ENCODE measurements around the gene EPHA5. TPM values are rescaled to one million over a fixed set of nuclear protein-coding genes. Genes with fewer than 3 reads are reported as not detected.

The EPHA5 gene
- total RNA-seq, 1 experiment from 2014 or later, result 1.9 TPM

GRCh38 chr4:65344278-65344825 lies 325.9 kb downstream of the EPHA5 start:
- ATAC-seq (no peak), DNase-seq (ENCODE audit: low read depth, low spot score) (no peak)

GRCh38 chr4:65343342-65343741 lies 326.9 kb downstream of the EPHA5 start:
- ChIA-PET CTCF (no interaction called here), POLR2A (no interaction called here)
- no peaks in the 10 kb centered on the region for H3K36me3 ChIP-seq (ENCODE audit: control insufficient read depth, insufficient read depth, low read length)
- DNase-seq (ENCODE audit: low read depth, low spot score), result no peak
- intact Hi-C loops (cut with micrococcal nuclease; ENCODE audit: unreplicated experiment) (no loop called here), in situ Hi-C loops (cut with HindIII; ENCODE audit: low pct_unique_long_range_greater_than_20kb, low sequenced_read_pairs) (no loop called here)
- H3K4me3 ChIP-seq (ENCODE audit: low read depth in 2 of 2, low read length in 2 of 2), result no peak overlapping the region
- no peak overlapping the region for H3K27ac ChIP-seq (ENCODE audit: low read length)
- BruUV-seq (replicated peaks), result no TSS peak
- TF ChIP-seq SIN3A (IDR thresholded peaks at IDR 0.05; ENCODE audit: borderline replicate concordance, insufficient read depth, low read depth, low read length), result no peak
- TF ChIP-seq POLR2AphosphoS5 (IDR thresholded peaks at IDR 0.05; ENCODE audit: low read depth, low read length), result no peak
- no peak for TF ChIP-seq REST (IDR thresholded peaks at IDR 0.05; ENCODE audit: insufficient read depth in 1 of 2, low read depth in 2 of 2, low read length in 1 of 2)
- no peak for TF ChIP-seq TCF7L2 (IDR thresholded peaks at IDR 0.05; ENCODE audit: low read depth, low read length)
- TF ChIP-seq CTCF (IDR thresholded peaks at IDR 0.05), result no peak
- no peaks in the 10 kb centered on the region for H3K27me3 ChIP-seq (ENCODE audit: control insufficient read depth, insufficient read depth, low read length)
- no peaks in the 10 kb centered on the region for H3K9me3 ChIP-seq (ENCODE audit: control insufficient read depth, insufficient read depth, low read depth, low read length)
- no peak for ATAC-seq
- no peaks in the 10 kb centered on the region for H3K4me1 ChIP-seq (ENCODE audit: control insufficient read depth, insufficient read depth, low read length)

More at GRCh38 chr4:65344278-65344825, 325.9 kb downstream of the EPHA5 start:
- H3K4me1 ChIP-seq (ENCODE audit: control insufficient read depth, insufficient read depth, low read length), result no peaks in the 10 kb centered on the region
- ChIA-PET POLR2A (no interaction called here), CTCF (no interaction called here)
- no peak overlapping the region for H3K27ac ChIP-seq (ENCODE audit: low read length)
- no TSS peak for BruUV-seq (replicated peaks)
- no peak overlapping the region for H3K4me3 ChIP-seq (ENCODE audit: low read depth in 2 of 2, low read length in 2 of 2)
- TF ChIP-seq TCF7L2 (IDR thresholded peaks at IDR 0.05; ENCODE audit: low read depth, low read length), result no peak
- no peak for TF ChIP-seq CTCF (IDR thresholded peaks at IDR 0.05)
- TF ChIP-seq REST (IDR thresholded peaks at IDR 0.05; ENCODE audit: insufficient read depth in 1 of 2, low read depth in 2 of 2, low read length in 1 of 2), result no peak
- no peak for TF ChIP-seq POLR2AphosphoS5 (IDR thresholded peaks at IDR 0.05; ENCODE audit: low read depth, low read length)
- TF ChIP-seq SIN3A (IDR thresholded peaks at IDR 0.05; ENCODE audit: borderline replicate concordance, insufficient read depth, low read depth, low read length), result no peak
- H3K9me3 ChIP-seq (ENCODE audit: control insufficient read depth, insufficient read depth, low read depth, low read length), result no peaks in the 10 kb centered on the region
- H3K27me3 ChIP-seq (ENCODE audit: control insufficient read depth, insufficient read depth, low read length), result no peaks in the 10 kb centered on the region
- intact Hi-C loops (cut with micrococcal nuclease; ENCODE audit: unreplicated experiment), result no loop called here
- no peaks in the 10 kb centered on the region for H3K36me3 ChIP-seq (ENCODE audit: control insufficient read depth, insufficient read depth, low read length)
- in situ Hi-C loops (cut with HindIII; ENCODE audit: low pct_unique_long_range_greater_than_20kb, low sequenced_read_pairs), result no loop called here
